ENCODE data around the gene PGM2.

PGM2 gene

GRCh38 chr4:37873386-37873785, 46.9 kb downstream of the PGM2 start:
- DNase-seq (ENCODE audit: low read depth, low spot score): no peak
- TF ChIP-seq, protein P1, sequence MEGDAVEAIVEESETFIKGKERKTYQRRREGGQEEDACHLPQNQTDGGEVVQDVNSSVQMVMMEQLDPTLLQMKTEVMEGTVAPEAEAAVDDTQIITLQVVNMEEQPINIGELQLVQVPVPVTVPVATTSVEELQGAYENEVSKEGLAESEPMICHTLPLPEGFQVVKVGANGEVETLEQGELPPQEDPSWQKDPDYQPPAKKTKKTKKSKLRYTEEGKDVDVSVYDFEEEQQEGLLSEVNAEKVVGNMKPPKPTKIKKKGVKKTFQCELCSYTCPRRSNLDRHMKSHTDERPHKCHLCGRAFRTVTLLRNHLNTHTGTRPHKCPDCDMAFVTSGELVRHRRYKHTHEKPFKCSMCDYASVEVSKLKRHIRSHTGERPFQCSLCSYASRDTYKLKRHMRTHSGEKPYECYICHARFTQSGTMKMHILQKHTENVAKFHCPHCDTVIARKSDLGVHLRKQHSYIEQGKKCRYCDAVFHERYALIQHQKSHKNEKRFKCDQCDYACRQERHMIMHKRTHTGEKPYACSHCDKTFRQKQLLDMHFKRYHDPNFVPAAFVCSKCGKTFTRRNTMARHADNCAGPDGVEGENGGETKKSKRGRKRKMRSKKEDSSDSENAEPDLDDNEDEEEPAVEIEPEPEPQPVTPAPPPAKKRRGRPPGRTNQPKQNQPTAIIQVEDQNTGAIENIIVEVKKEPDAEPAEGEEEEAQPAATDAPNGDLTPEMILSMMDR (IDR thresholded peaks at IDR 0.05; ENCODE audit: insufficient read depth, low read length, missing control alignments): no peak
- H3K4me3 ChIP-seq (ENCODE audit: low read depth, low read length): no peak overlapping the region
- POLR2A ChIA-PET: no interaction called here
- CTCF ChIA-PET: no interaction called here

DNA sequence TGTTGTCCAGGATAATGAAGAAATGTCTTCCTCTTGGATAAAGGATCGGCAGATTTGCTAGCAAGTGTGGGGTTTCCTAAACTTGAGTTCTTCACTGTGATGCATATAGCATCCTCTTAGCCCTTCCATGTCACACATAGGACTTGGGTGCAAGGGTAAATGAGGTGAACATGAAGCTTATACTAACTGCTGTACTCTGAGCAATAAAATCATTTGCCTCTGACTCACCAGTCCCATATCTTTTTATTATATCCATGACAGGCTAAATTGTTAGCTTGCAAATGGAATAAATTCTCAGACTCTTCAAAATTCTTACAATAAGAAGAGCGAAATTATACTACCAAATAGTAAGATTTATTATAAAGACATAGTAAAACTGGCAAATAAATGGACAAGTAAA, 49.7 kb downstream of the PGM2 start:
- TF ChIP-seq, protein P1 (IDR thresholded peaks at IDR 0.05; ENCODE audit: insufficient read depth, low read length, missing control alignments): no peak
- POLR2A ChIA-PET: interaction anchor here (0.6 kb wide), 1 partner anchor 49 kb away, joined by 3 read pairs; no protein-coding TSS in a partner anchor
- no peak for DNase-seq (ENCODE audit: low read depth, low spot score)
- CTCF ChIA-PET: interaction anchor here (1.0 to 1.5 kb wide), 2 partner anchors 15 to 73 kb away, joined by 3 read pairs; partner anchors contain the start of gene TBC1D1
- H3K4me3 ChIP-seq (ENCODE audit: low read depth, low read length): no peak overlapping the region

GRCh38 chr4:37879365-37879764, 52.9 kb downstream of the PGM2 start:
- POLR2A ChIA-PET: no interaction called here
- DNase-seq (ENCODE audit: low read depth, low spot score): no peak
- CTCF ChIA-PET: interaction anchor here (1.0 kb wide), 1 partner anchor 10 kb away, joined by 3 read pairs; no protein-coding TSS in a partner anchor

DNA sequence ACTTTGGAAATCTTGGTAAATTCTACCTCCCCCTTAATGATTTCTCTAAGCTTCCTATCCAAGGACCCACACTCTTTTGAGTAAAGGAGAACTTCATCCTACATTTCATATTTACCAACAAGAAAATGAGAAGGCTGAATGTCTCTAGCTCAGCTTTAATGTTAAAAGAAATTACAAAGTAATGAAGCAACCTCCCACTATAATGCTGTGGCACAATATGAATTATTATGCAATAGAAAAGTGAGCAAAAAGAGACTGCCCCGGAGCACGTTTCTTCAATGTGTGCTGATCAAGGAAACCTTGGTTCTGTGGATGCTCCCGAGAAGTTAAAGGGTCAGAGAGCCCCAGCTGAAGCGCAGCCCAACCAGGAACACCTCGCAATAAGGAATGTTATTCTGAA, 55.3 kb downstream of the PGM2 start:
- ChIA-PET POLR2A (no interaction called here), CTCF (interaction anchor here (0.8 kb wide), 1 partner anchor 24 kb away, joined by 3 read pairs; no protein-coding TSS in a partner anchor)
- TF ChIP-seq, protein P1 (IDR thresholded peaks at IDR 0.05; ENCODE audit: insufficient read depth, low read length, missing control alignments): no peak
- no peak overlapping the region for H3K4me3 ChIP-seq (ENCODE audit: low read depth, low read length)
- no peak for DNase-seq (ENCODE audit: low read depth, low spot score)

More at GRCh38 chr4:37879365-37879764, 52.9 kb downstream of the PGM2 start:
- no peak overlapping the region for H3K4me3 ChIP-seq (ENCODE audit: low read depth, low read length)
- TF ChIP-seq, protein P1 (IDR thresholded peaks at IDR 0.05; ENCODE audit: insufficient read depth, low read length, missing control alignments): no peak

DNA sequence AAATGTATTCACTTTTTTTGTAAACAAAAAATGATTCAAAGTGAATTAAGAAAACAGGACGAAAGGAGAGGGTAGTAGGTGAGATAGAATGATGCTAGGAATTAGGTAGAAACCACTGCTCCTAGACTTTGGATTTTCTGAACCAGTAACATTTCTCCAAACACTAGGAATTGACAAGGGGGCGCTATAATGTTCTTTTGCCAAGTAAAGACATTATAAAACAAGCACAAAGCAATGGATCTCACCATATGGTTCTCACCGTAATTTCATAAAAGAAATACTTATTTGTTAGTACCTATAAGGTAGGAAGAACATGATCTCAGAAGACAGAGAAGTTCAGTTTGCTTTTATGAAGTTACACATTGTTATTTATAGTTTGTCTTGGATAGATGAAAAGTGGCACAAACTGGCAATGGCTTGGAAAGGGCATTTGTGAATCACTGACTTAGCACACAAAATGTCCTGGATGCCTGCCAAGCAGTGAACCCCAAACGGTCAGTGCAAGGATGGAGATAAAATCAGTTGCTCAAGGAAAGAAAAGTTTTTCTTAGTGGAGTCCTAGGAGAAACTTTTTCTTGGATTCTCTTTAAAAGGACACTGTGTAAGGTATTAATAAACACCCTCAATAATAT, 56.3 kb downstream of the PGM2 start:
- no peak overlapping the region for H3K4me3 ChIP-seq (ENCODE audit: low read depth, low read length)
- no peak for DNase-seq (ENCODE audit: low read depth, low spot score)
- TF ChIP-seq, protein P1 (IDR thresholded peaks at IDR 0.05; ENCODE audit: insufficient read depth, low read length, missing control alignments): no peak
- ChIA-PET POLR2A (no interaction called here), CTCF (no interaction called here)

- ChIA-PET POLR2A (no interaction called here), CTCF (interaction anchor here (0.6 to 1.3 kb wide), 2 partner anchors 12 to 22 kb away, joined by 3 read pairs; no protein-coding TSS in a partner anchor)
- TF ChIP-seq, protein P1 (IDR thresholded peaks at IDR 0.05; ENCODE audit: insufficient read depth, low read length, missing control alignments): no peak
- no peak overlapping the region for H3K4me3 ChIP-seq (ENCODE audit: low read depth, low read length)
- no peak for DNase-seq (ENCODE audit: low read depth, low spot score)
Measured at GRCh38 chr4:37884855-37885487, 58.5 kb downstream of the PGM2 start.

Measured in AG04449 (cell line).